GM12874 (cell line): ENCODE results near the gene HSPA12B.
A peak's percentile ranks its signal among the peaks of the same experiment; 100 is the strongest.

Experiments used
- TF ChIP-seq, protein P1 (sequence below): IDR thresholded peaks from 2 replicates; pipeline ENCODE4 v1.5.1; 2011; ENCODE audit warnings: low read depth, mild to moderate bottlenecking, control low read depth, low read length, moderate library complexity; ENCODE audit not compliant: insufficient read depth

The HSPA12B gene

DNA sequence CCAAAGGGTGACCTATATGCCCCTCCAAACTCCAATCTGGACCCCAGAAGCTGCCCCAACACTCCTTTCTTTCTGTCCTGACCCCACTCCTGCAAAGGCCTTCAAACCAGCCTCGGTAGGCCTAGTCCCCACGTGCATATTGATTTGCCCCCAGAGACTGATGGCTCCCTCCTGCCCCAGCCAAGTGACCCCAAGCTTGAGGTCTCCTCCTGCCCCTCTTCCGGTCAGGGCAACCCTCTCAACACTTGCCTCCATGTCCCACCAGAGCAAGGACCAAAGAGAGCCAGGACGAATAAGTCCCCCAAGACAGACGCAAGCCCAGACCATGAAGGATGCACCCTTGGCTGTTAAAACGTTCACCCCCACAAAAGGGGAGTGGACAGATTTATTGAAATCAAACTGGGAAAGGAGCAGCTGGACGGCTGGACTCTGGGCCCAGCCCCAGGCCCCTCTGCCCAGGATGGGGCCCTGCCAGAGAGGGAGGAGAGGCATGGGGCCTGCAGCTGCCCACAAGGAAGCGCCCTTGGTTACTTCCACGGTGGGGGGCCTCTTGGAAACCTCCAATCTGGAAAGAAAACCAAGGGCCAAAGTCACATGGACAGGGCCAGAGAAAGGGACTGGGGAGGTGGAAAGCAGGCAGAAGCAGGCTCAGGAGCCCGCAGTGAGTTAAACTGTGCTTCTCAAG lies 51.2 kb downstream of the HSPA12B start:
- TF ChIP-seq, protein P1, sequence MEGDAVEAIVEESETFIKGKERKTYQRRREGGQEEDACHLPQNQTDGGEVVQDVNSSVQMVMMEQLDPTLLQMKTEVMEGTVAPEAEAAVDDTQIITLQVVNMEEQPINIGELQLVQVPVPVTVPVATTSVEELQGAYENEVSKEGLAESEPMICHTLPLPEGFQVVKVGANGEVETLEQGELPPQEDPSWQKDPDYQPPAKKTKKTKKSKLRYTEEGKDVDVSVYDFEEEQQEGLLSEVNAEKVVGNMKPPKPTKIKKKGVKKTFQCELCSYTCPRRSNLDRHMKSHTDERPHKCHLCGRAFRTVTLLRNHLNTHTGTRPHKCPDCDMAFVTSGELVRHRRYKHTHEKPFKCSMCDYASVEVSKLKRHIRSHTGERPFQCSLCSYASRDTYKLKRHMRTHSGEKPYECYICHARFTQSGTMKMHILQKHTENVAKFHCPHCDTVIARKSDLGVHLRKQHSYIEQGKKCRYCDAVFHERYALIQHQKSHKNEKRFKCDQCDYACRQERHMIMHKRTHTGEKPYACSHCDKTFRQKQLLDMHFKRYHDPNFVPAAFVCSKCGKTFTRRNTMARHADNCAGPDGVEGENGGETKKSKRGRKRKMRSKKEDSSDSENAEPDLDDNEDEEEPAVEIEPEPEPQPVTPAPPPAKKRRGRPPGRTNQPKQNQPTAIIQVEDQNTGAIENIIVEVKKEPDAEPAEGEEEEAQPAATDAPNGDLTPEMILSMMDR, result no peak

DNA sequence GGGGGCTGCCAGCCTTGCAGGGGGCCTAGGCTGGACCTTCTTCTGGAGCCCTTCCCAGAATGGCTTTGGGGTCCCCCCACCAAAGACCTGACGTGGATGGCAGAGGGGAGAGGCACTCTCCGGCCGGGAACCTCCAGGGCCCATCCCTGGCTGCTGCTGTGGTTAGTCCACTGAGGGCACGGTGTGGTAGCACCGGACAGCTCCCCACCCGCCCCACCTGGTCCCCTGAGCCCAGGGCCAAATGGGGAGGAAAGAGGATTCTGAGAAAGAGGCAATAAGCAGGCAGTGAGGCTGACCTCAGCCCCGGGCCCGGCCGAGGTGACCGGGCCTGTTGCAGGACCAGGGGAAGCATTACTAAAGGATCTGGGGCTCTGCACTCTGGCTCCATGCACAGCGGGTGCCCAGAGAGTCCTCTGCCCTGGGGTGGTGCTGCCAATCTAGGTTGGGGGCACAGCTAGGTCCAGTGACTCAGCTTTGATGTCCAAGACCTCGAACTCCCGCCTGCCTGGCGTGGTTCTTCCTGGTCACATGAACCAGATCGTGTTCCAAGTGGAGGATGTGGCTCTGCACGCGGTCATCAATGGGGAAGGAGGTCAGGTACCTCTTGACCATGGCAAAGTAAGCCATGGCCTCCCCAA lies 51.9 kb downstream of the HSPA12B start:
- TF ChIP-seq, protein P1, result no peak

DNA sequence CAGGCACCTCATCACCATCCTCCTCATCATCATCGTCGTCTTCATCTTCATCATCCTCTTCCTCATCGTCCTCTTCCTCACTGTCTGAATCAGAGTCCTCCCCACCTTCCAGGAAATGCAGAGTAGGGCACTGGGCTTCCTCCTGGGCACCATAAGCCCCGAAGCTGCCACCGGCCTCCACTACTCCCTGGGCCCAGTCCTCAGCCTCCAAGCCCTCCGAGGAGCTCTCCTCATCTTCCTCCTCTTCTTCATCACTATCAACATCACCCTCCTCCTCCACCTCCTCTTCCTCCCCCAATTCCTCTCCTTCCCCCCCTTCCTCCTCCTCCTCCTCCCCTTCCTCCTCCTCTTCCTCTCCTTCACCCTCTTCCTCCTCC lies 52.4 kb downstream of the HSPA12B start:
- TF ChIP-seq, protein P1, result no peak

DNA sequence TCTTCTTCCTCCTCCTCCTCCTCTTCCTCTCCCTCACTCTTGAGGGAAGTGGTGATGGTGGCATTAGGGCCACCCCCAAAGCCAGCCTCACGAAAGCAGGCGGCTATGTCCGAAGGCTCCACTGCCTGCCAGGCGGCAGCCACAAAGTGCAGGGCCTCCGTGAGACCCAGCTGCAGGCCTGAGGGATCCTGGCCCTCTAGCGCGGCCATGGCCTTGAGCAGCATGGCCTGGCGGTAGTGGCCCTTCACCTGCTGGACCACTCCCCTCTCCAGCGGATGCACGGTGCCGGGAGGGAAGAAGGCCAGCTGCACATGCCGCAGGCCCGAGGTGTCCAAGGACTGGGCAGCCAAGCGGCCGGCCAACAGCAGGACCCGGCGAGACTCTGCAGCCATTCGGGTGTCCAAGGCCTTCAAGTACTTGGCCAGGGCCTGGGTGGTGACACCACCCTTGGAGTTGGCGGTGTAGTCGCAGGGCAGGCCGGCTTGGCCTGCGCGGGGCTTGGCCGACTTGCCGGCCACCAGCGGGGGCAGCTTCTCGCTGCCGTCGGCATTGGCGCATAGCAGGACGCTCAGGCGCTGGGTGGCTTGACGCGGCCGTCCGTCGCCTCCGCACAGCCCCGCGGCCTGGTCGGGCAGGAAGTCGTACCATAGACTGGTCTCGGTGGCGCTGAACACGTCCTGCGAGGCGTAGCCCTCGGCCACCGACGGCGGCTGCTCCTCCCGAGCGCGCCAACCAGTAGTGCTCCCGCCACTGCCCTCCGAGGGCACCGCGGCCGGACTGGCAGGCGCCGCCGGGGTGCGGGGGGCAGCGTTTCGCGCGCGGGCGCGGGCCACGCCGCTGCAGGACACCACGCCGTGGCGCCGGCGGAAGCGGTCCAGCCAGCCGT lies 53.0 kb downstream of the HSPA12B start:
- TF ChIP-seq, protein P1, result no peak

DNA sequence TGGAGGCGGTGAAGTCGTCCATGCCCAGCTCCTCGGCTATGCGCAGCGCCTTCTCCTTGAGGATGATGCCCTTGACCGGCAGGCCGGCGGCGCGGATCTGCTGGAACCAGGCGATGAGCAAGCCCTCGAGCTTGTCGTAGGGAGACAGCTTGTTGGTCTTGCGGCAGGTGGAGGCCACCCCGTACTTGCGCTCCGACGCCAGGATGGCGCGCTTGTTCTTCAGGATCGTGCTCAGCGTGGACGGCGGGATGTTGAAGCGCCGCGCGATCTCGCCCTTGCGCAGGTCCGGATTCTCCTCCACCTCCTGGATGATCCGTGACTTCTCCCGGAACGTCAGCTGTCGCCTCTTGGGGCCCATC lies 53.6 kb downstream of the HSPA12B start:
- TF ChIP-seq, protein P1, result no peak

DNA sequence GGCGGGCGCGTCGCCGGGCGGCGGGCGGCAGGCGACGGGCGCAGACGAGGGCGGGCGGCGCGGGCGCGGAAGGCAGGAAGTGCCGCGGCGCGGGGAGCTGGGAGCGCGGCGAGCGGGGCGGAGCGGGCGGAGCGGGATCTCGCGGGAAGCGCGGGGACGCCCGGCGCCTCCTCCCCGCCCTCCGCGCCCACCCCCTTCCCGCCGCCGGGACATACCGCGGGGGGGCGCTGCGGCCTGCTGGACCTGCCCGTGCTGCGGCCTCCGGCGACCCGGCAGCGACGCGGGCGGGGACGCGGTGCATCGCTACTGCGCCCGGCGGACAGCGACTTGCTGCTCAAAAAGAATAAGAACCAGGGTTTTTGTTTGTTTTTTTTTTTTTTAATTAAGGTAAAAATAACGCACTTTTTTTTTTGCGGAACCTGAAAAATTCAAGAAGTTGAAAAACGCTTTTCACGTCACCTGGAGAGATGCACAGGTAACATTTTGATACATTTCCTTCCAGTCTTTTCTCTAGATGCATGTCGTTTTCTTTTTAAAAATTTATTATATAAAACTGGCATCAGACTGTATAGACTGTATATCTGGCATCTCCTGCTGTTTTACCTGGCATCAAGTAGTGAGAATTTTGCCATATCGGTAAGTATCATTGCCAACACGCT lies 54.3 kb downstream of the HSPA12B start, which contains the start of gene CENPB:
TSS of gene CENPB (minus strand) at position 76 of the 659 bp plus-strand sequence. CDS start 257 bp downstream, outside the sequence.
- TF ChIP-seq, protein P1, result peak; percentile 81

DNA sequence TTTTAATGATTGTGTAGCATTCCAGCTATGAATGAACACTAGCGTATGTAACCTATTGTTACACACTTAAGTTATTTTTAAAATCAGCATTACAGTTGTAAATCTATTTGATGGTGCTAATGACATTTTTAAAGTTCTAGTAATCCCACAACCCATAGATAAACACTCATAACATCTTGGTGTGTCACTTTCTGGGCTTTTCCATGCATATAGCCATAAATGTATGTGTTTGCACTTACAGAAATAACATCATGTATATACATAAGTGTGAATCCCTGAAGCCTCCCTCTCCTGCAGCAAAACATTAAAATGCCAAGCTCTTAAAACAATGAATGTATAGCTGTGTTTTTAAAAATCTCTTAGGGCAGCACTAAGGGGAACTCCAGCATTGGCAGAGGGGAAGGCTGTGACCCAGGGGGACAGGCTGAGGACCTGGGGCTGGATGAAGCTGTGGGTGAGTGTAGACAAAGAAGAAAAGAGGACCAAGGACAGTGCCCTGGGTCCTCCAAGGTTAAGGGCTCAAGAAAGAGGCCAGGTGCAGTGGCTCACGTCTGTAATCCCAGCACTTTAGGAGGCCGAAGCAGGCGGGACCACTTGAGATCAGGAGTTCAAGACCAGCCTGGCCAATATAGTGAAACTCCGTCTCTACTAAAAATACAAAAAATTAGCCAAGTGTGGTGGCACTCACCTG lies 55.0 kb downstream of the HSPA12B start:
- TF ChIP-seq, protein P1, result no peak
